Calu3 (cell line): ENCODE results near the gene SLC9A5. TPM values are rescaled to one million over a fixed set of nuclear protein-coding genes. Genes with fewer than 3 reads are reported as not detected.

ENCODE experiments used
- BruUV-seq: library from RNA; stranded (reverse); fragments of 400-500 nt; replicated peaks from 2 replicates; lab custom pipeline; 2021; lab: Mats Ljungman, UMichigan
- CTCF ChIA-PET: fragments of 300-600 bp; sonication (Branson Sonifier 250); formaldehyde crosslinking; loops from one replicate; lab custom pipeline; 2022; ENCODE audit warnings: antibody characterized with exemption; lab: Charles Lee
- DNase-seq: peaks from one replicate; pipeline ENCODE4 v3.0.0; 2022
- H3K27ac Mint-ChIP-seq: one replicate; pipeline ENCODE4 v1.8.0; 2022; ENCODE audit warnings: mixed read lengths; ENCODE audit not compliant: unreplicated experiment
- H3K27me3 Mint-ChIP-seq: one replicate; pipeline ENCODE4 v1.8.0; 2022; ENCODE audit warnings: mixed read lengths; ENCODE audit not compliant: unreplicated experiment
- H3K36me3 Mint-ChIP-seq: one replicate; pipeline ENCODE4 v1.8.0; 2022; ENCODE audit warnings: mild to moderate bottlenecking, moderate library complexity, mixed read lengths; ENCODE audit not compliant: insufficient read depth, unreplicated experiment
- H3K4me1 Mint-ChIP-seq: one replicate; pipeline ENCODE4 v1.8.0; 2022; ENCODE audit warnings: mild to moderate bottlenecking, low read depth, mixed read lengths; ENCODE audit not compliant: unreplicated experiment
- H3K4me3 Mint-ChIP-seq: one replicate; pipeline ENCODE4 v1.8.0; 2022; ENCODE audit warnings: mild to moderate bottlenecking, low read depth, moderate library complexity, mixed read lengths; ENCODE audit not compliant: unreplicated experiment
- H3K9me3 Mint-ChIP-seq: one replicate; pipeline ENCODE4 v1.8.0; 2022; ENCODE audit warnings: low read depth, mixed read lengths; ENCODE audit not compliant: unreplicated experiment
- intact Hi-C: fragments of 100-400 bp; cut with micrococcal nuclease; formaldehyde crosslinking; loops from one replicate; pipeline ENCODE4 v1.10.0; 2022; ENCODE audit not compliant: unreplicated experiment
- total RNA-seq: library from RNA; stranded (reverse); gene quantifications from 2 replicates; pipeline ENCODE4 v1.2.3, GENCODE V29; 2022
- TF ChIP-seq, protein P1 (sequence below): fragments of 200-600 bp; IDR thresholded peaks from one replicate; pipeline ENCODE4 v1.8.0; 2022; ENCODE audit warnings: antibody characterized with exemption; ENCODE audit not compliant: unreplicated experiment

Gene SLC9A5
- total RNA-seq, 1 experiment from 2014 or later, result 2.4 TPM

DNA sequence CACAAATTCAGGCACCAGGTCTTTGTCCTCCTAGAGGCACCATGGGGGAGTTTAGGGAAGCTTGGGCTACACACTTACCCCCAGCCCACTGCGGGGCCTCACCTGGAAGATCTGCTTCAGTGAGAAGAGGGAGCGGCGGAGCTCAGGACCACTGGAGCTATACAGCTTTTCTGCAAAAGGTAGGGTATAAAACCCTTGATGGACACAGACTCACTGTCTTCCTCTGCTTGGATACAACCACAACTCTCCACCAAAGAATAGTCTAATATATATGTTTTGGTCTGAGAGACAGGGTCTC lies 10.6 kb upstream of the SLC9A5 start:
- no peak overlapping the region for H3K27ac Mint-ChIP-seq
- BruUV-seq, result no TSS peak
- DNase-seq, result no peak
- TF ChIP-seq, protein P1, sequence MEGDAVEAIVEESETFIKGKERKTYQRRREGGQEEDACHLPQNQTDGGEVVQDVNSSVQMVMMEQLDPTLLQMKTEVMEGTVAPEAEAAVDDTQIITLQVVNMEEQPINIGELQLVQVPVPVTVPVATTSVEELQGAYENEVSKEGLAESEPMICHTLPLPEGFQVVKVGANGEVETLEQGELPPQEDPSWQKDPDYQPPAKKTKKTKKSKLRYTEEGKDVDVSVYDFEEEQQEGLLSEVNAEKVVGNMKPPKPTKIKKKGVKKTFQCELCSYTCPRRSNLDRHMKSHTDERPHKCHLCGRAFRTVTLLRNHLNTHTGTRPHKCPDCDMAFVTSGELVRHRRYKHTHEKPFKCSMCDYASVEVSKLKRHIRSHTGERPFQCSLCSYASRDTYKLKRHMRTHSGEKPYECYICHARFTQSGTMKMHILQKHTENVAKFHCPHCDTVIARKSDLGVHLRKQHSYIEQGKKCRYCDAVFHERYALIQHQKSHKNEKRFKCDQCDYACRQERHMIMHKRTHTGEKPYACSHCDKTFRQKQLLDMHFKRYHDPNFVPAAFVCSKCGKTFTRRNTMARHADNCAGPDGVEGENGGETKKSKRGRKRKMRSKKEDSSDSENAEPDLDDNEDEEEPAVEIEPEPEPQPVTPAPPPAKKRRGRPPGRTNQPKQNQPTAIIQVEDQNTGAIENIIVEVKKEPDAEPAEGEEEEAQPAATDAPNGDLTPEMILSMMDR, result no peak
- intact Hi-C loops, result no loop called here
- no peaks in the 10 kb centered on the region for H3K9me3 Mint-ChIP-seq
- peaks cover 19% of the 10 kb centered on the region for H3K4me1 Mint-ChIP-seq
- peaks cover 47% of the 10 kb centered on the region for H3K36me3 Mint-ChIP-seq
- CTCF ChIA-PET, result no interaction called here
- no peaks in the 10 kb centered on the region for H3K27me3 Mint-ChIP-seq
- H3K4me3 Mint-ChIP-seq, result no peak overlapping the region

DNA sequence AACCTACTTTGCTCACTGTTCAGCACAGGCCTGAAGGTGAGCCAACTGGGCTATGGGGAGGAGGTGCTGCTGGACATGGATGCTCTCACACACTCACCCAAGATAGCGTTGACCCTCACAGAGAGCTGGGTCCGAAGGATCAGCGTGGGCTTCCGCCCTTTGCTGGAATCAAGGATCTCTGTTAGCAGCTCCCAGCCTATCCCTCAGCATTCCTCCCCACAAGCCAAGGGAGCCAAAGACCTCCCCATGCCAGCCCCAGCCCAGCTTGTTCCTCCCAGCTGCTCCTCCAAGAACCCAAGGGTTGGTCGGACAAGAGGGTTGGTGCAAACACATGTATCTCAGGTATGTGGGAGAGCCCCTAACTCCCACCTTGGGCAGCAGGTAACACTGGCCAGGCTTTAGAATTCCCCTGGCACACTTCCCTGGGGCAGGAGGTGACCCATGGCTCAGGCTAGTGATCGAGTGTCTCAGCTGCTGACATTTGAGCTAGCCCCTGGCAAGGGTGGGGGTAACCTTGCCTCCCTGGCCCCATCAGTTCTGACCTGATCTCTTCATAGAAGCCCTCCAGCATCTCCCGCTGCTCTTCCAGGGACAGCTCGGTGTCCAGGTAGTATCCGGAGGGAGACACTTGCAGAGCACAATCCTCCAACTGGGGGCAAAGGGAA lies 9.8 kb upstream of the SLC9A5 start:
- no peaks in the 10 kb centered on the region for H3K9me3 Mint-ChIP-seq
- CTCF ChIA-PET, result no interaction called here
- H3K4me1 Mint-ChIP-seq, result peaks cover 23% of the 10 kb centered on the region
- peaks cover 42% of the 10 kb centered on the region for H3K36me3 Mint-ChIP-seq
- H3K27me3 Mint-ChIP-seq, result no peaks in the 10 kb centered on the region
- intact Hi-C loops, result no loop called here
- no peak overlapping the region for H3K27ac Mint-ChIP-seq
- H3K4me3 Mint-ChIP-seq, result no peak overlapping the region
- TF ChIP-seq, protein P1, result no peak
- BruUV-seq, result no TSS peak
- no peak for DNase-seq

DNA sequence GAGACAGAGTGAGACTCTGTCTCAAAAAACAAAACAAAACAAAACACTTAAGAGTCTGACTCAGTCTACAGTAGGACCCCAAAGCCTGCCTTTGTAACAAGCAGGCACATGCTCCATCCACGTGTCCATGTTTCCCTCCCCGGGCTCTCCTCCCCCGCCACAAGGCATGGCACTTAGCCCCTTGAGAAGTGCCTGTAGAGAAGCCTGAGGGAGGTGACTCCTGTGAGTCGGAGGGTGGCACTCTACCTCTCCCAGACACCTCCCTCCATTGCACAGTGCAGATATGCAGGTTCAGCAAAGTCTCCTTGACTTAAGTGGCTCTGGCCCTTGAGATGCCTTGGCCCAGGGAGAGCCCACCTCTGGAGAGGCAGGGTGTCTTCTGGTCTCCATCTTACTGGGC lies 8.3 kb upstream of the SLC9A5 start:
- no peak for DNase-seq
- Mint-ChIP-seq H3K27me3 (no peaks in the 10 kb centered on the region), H3K9me3 (no peaks in the 10 kb centered on the region), H3K36me3 (peaks cover 43% of the 10 kb centered on the region), H3K4me3 (no peak overlapping the region), H3K27ac (peak overlapping the region; percentile 19), H3K4me1 (peaks cover 37% of the 10 kb centered on the region)
- BruUV-seq, result no TSS peak
- CTCF ChIA-PET, result interaction anchor here (0.7 kb wide), 1 partner anchor 18 kb away, joined by 5 read pairs; no protein-coding TSS in a partner anchor
- intact Hi-C loops, result no loop called here
- TF ChIP-seq, protein P1, result no peak

DNA sequence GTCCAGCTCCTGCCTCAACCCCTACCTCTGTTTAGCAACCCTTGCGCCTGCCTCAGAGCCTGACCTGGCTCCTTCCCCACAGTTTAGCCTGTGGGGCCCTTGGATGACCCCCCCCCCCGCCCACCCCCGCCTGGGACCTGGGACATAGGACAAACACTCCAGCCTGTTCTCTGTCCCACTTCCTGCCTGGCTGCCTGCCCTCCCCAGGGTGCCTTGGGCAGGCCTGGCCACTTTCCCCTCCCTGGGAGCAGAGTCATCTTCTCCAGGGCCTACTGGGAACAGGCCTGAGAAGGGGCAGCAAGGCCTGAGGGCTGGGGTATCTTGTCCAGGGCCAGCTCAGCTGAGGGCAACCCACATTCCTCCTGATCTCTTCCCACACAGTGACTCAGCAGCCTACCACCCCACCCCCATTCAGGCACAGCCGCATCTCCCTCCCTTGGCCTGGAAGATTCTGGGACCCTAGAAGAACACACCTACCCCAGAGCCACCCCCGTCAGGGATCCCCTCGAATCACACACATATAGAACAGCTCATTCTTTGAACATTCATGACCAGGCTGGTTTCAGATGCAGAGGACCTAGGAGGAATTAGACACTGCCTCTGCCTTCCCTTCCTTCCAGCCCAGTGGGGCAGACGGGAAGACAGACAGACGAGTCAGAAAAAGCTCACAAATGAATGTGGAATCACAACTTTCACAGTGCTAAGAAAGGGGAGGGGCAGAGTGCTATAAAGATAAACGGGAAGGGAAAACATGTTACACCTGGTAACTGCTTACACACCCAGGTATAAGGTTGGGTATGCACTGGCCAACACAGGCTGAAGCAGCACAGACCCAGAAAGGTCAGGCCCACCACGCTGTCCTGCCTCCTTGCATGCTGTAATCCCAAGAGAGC lies 7.5 kb upstream of the SLC9A5 start:
- H3K27ac Mint-ChIP-seq, result peak overlapping the region; percentile 19
- peaks cover 44% of the 10 kb centered on the region for H3K36me3 Mint-ChIP-seq
- H3K4me1 Mint-ChIP-seq, result peaks cover 37% of the 10 kb centered on the region
- no TSS peak for BruUV-seq
- TF ChIP-seq, protein P1, result no peak
- CTCF ChIA-PET, result interaction anchor here (0.7 kb wide), 1 partner anchor 19 kb away, joined by 5 read pairs; no protein-coding TSS in a partner anchor
- no peaks in the 10 kb centered on the region for H3K27me3 Mint-ChIP-seq
- no peaks in the 10 kb centered on the region for H3K9me3 Mint-ChIP-seq
- DNase-seq, result peak; percentile 43
- intact Hi-C loops, result no loop called here
- H3K4me3 Mint-ChIP-seq, result no peak overlapping the region
